Activated B cell treated with CpG ODN at 0.5 μM for 24 hours (primary cell): ENCODE measurements around the gene DNAJB4. TPM values are rescaled to one million over a fixed set of nuclear protein-coding genes. Genes with fewer than 3 reads are reported as not detected.

ENCODE experiments used
- ATAC-seq: fragments of 200-7000 bp; cut with Tn5 transposase; one replicate; pipeline ENCODE4 v1.10.0; 2021; ENCODE audit warnings: low read depth, mild to moderate bottlenecking, moderate library complexity
- CTCF ChIA-PET: fragments of 350-600 bp; sonication (Branson Sonifier 250); formaldehyde crosslinking; loops from one replicate; lab custom pipeline; 2021; ENCODE audit warnings: antibody characterized with exemption; lab: Charles Lee
- POLR2A ChIA-PET: fragments of 350-600 bp; sonication (Branson Sonifier 250); formaldehyde crosslinking; loops from one replicate; lab custom pipeline; 2021; ENCODE audit warnings: antibody characterized with exemption; lab: Charles Lee
- DNase-seq: peaks from one replicate; pipeline ENCODE4 v3.0.0; 2022
- H3K27ac Mint-ChIP-seq: one replicate; pipeline ENCODE4 v1.8.0; 2020; ENCODE audit warnings: mixed read lengths
- H3K27me3 Mint-ChIP-seq: one replicate; pipeline ENCODE4 v1.8.0; 2021; ENCODE audit warnings: mixed read lengths
- H3K36me3 Mint-ChIP-seq: one replicate; pipeline ENCODE4 v1.8.0; 2021; ENCODE audit warnings: low read depth, mixed read lengths
- H3K4me1 Mint-ChIP-seq: one replicate; pipeline ENCODE4 v1.8.0; 2021; ENCODE audit warnings: mixed read lengths
- H3K4me3 Mint-ChIP-seq: one replicate; pipeline ENCODE4 v1.8.0; 2020; ENCODE audit warnings: mild to moderate bottlenecking, mixed read lengths
- H3K9me3 Mint-ChIP-seq: one replicate; pipeline ENCODE4 v1.8.0; 2020; ENCODE audit warnings: mixed read lengths
- CTCF ChIP-seq: fragments of 200-600 bp; IDR thresholded peaks from one replicate; pipeline ENCODE4 v1.8.0; 2022; ENCODE audit warnings: antibody characterized with exemption, mild to moderate bottlenecking
- intact Hi-C: fragments of 100-400 bp; cut with micrococcal nuclease; formaldehyde crosslinking; loops from one replicate; pipeline ENCODE4 v1.15.1; 2024
- total RNA-seq: library from RNA; stranded (reverse); gene quantifications from 2 replicates; pipeline ENCODE4 v1.2.3, GENCODE V29; 2022

The DNAJB4 gene
- total RNA-seq, 1 donor from 2014 or later: 11.9 TPM

- TF ChIP-seq CTCF: no peak
- intact Hi-C loops: no loop called here
- H3K4me3 Mint-ChIP-seq: no peak overlapping the region
Measured at GRCh38 chr1:77961392-77961791, 43.3 kb upstream of the DNAJB4 start.

GRCh38 chr1:77966291-77966690 lies 38.4 kb upstream of the DNAJB4 start:
- Mint-ChIP-seq H3K9me3 (no peaks in the 10 kb centered on the region), H3K36me3 (peaks cover 86% of the 10 kb centered on the region), H3K4me1 (peaks cover 23% of the 10 kb centered on the region), H3K27me3 (no peaks in the 10 kb centered on the region), H3K4me3 (no peak overlapping the region), H3K27ac (no peak overlapping the region)
- no peak for TF ChIP-seq CTCF
- ATAC-seq: no peak
- intact Hi-C loops: loop anchor here (2.0 kb wide), 1 partner anchor 13 kb away; no protein-coding TSS in a partner anchor
- ChIA-PET CTCF (no interaction called here), POLR2A (interaction anchor here (1.8 kb wide), 1 partner anchor 12 kb away, joined by 8 read pairs; the partner anchor contains the start of gene FUBP1)
- DNase-seq: no peak

More at GRCh38 chr1:77961392-77961791, 43.3 kb upstream of the DNAJB4 start:
- POLR2A ChIA-PET: no interaction called here
- Mint-ChIP-seq H3K27ac (no peak overlapping the region), H3K9me3 (no peaks in the 10 kb centered on the region), H3K27me3 (no peaks in the 10 kb centered on the region), H3K36me3 (peaks cover 89% of the 10 kb centered on the region), H3K4me1 (no peaks in the 10 kb centered on the region)
- ATAC-seq (no peak), DNase-seq (no peak)
- CTCF ChIA-PET: no interaction called here

GRCh38 chr1:77970192-77970591 lies 34.5 kb upstream of the DNAJB4 start:
- Mint-ChIP-seq H3K4me1 (peaks cover 47% of the 10 kb centered on the region), H3K4me3 (no peak overlapping the region), H3K9me3 (no peaks in the 10 kb centered on the region), H3K36me3 (peaks cover 74% of the 10 kb centered on the region), H3K27me3 (no peaks in the 10 kb centered on the region), H3K27ac (no peak overlapping the region)
- TF ChIP-seq CTCF: no peak
- intact Hi-C loops: loop anchor here (10.0 kb wide), 1 partner anchor 1895 kb away; the partner anchor contains the start of gene ST6GALNAC3
- DNase-seq (no peak), ATAC-seq (no peak)
- CTCF ChIA-PET: no interaction called here
- POLR2A ChIA-PET: interaction anchor here (1.2 kb wide), 1 partner anchor 34 kb away, joined by 7 read pairs; the partner anchor contains the start of gene DNAJB4

- peaks cover 57% of the 10 kb centered on the region for H3K4me1 Mint-ChIP-seq
Measured at GRCh38 chr1:77972080-77972479, 32.7 kb upstream of the DNAJB4 start.

More at GRCh38 chr1:77972080-77972479, 32.7 kb upstream of the DNAJB4 start:
- TF ChIP-seq CTCF: no peak
- ChIA-PET POLR2A (interaction anchor here (0.7 kb wide), 1 partner anchor 125 kb away, joined by 3 read pairs; no protein-coding TSS in a partner anchor), CTCF (no interaction called here)
- no peak for ATAC-seq
- intact Hi-C loops: loop anchor here (10.0 kb wide), 1 partner anchor 1897 kb away; the partner anchor contains the start of gene ST6GALNAC3
- Mint-ChIP-seq H3K4me3 (no peak overlapping the region), H3K27ac (no peak overlapping the region), H3K9me3 (no peaks in the 10 kb centered on the region), H3K27me3 (no peaks in the 10 kb centered on the region), H3K36me3 (peaks cover 74% of the 10 kb centered on the region)
- DNase-seq: no peak
